SK-N-SH (cell line): Measurements from ENCODE around the gene RASGEF1C. TPM values are rescaled to one million over a fixed set of nuclear protein-coding genes. Genes with fewer than 3 reads are reported as not detected.

ENCODE experiments used
- CTCF ChIA-PET: fragments of 300-600, 350-600 bp; formaldehyde crosslinking; extraction: SDS; loops from one replicate; lab custom pipeline; 2021; lab: Yijun Ruan, JAX
- POLR2A ChIA-PET: fragments of 350-600 bp; sonication (Branson Sonifier 250); formaldehyde crosslinking; extraction: SDS; loops from one replicate; lab custom pipeline; 2020; ENCODE audit warnings: antibody characterized with exemption, inconsistent platforms; lab: Yijun Ruan, JAX
- DNase-seq: peaks from one replicate; pipeline ENCODE4 v3.0.0; 2012
- H2AFZ ChIP-seq: fragments of 200-600 bp; sonication (generic); 2 replicates; pipeline ENCODE4 v1.8.1; 2016; ENCODE audit warnings: antibody characterized with exemption, mild to moderate bottlenecking, low read depth
- H3F3A ChIP-seq: fragments of 200-600 bp; sonication (generic); replicated peaks from 2 replicates; pipeline ENCODE3; 2016; ENCODE audit warnings: antibody characterized with exemption, mild to moderate bottlenecking; ENCODE audit not compliant: insufficient read depth
- H3K27ac ChIP-seq, 2 experiments: fragments of 200-500 bp in 1 of 2; fragments of 200-600 bp in 1 of 2; sonication (Bioruptor generic) in 1 of 2; sonication (generic), shearing (Covaris generic) in 1 of 2; 2 replicates each; pipeline versions ENCODE4 v1.5.1 to v1.6.1; 2014 to 2016; ENCODE audit warnings: low read depth in 2 of 2, inconsistent platforms in 1 of 2, low read length in 1 of 2, mild to moderate bottlenecking in 1 of 2, mixed read lengths in 1 of 2
- H3K27me3 ChIP-seq: fragments of 200-600 bp; sonication (generic), shearing (Covaris generic); 2 replicates; pipeline ENCODE4 v1.6.1; 2016; ENCODE audit warnings: mixed run types; ENCODE audit not compliant: insufficient read depth
- H3K36me3 ChIP-seq, 2 experiments: fragments of 200-500 bp in 1 of 2; fragments of 200-600 bp in 1 of 2; sonication (Bioruptor generic) in 1 of 2; sonication (generic) in 1 of 2; replicated peaks in 1 of 2; 2 replicates each; pipeline versions ENCODE3 to v1.5.1; 2014 to 2016; ENCODE audit warnings: low read length in 1 of 2, mild to moderate bottlenecking in 1 of 2; ENCODE audit not compliant: insufficient read depth in 2 of 2, control insufficient read depth in 1 of 2
- H3K4me1 ChIP-seq, 2 experiments: fragments of 200-500 bp in 1 of 2; fragments of 200-600 bp in 1 of 2; sonication (Bioruptor generic) in 1 of 2; sonication (generic), shearing (Covaris generic) in 1 of 2; 2 replicates each; pipeline versions ENCODE4 v1.5.1 to v1.6.1; 2014 to 2016; ENCODE audit warnings: low read depth in 1 of 2, low read length in 1 of 2, mixed run types in 1 of 2; ENCODE audit not compliant: insufficient read depth in 2 of 2, control insufficient read depth in 1 of 2
- H3K4me2 ChIP-seq: fragments of 200-600 bp; sonication (generic), shearing (Covaris generic); 2 replicates; pipeline ENCODE4 v1.6.1; 2017; ENCODE audit warnings: mixed run types
- H3K4me3 ChIP-seq, 2 experiments: fragments of 200-500 bp in 1 of 2; fragments of 200-600 bp in 1 of 2; sonication (Bioruptor generic) in 1 of 2; sonication (generic), shearing (Covaris generic) in 1 of 2; 2 replicates each; pipeline versions ENCODE4 v1.5.1 to v1.8.1; 2014 to 2016; ENCODE audit warnings: low read depth in 2 of 2, inconsistent platforms in 1 of 2, low read length in 1 of 2, mild to moderate bottlenecking in 1 of 2, mixed read lengths in 1 of 2, moderate library complexity in 1 of 2
- H3K79me2 ChIP-seq: fragments of 200-600 bp; sonication (generic); 2 replicates; pipeline ENCODE4 v1.8.1; 2017; ENCODE audit warnings: mild to moderate bottlenecking; ENCODE audit not compliant: insufficient read depth
- H3K9ac ChIP-seq: fragments of 200-600 bp; sonication (generic); 2 replicates; pipeline ENCODE4 v1.6.1; 2017; ENCODE audit warnings: mixed run types
- H3K9me2 ChIP-seq: fragments of 200-600 bp; sonication (generic); 2 replicates; pipeline ENCODE4 v1.6.1; 2017; ENCODE audit warnings: mixed run types
- H3K9me3 ChIP-seq: fragments of 200-600 bp; sonication (generic); 2 replicates; pipeline ENCODE4 v1.6.1; 2017; ENCODE audit warnings: mixed run types, mild to moderate bottlenecking, moderate library complexity
- H4K20me1 ChIP-seq: fragments of 200-600 bp; sonication (generic); 2 replicates; pipeline ENCODE4 v1.6.1; 2017; ENCODE audit warnings: mild to moderate bottlenecking, mixed run types; ENCODE audit not compliant: insufficient read depth
- ELF1 ChIP-seq: IDR thresholded peaks from 2 replicates; pipeline ENCODE4 v1.4.0; 2012
- EP300 ChIP-seq, 2 experiments: IDR thresholded peaks; 2 replicates each; pipeline versions ENCODE4 v1.4.0 to v1.6.1; 2012; ENCODE audit warnings: borderline replicate concordance in 1 of 2, low read depth in 1 of 2, low read length in 1 of 2
- EZH2phosphoT487 ChIP-seq: fragments of 200-600 bp; sonication (generic); IDR thresholded peaks from 2 replicates; pipeline ENCODE4 v1.6.1; 2017; ENCODE audit warnings: low read depth, mixed run types, mild to moderate bottlenecking, antibody characterized with exemption, moderate library complexity, borderline replicate concordance
- FOSL2 ChIP-seq: IDR thresholded peaks from 2 replicates; pipeline ENCODE4 v1.4.0; 2012; ENCODE audit warnings: low read depth, mild to moderate bottlenecking, moderate library complexity, borderline replicate concordance
- FOXJ3 ChIP-seq: sonication (generic); formaldehyde crosslinking; IDR thresholded peaks from 2 replicates; pipeline ENCODE4 v1.5.1; 2020; ENCODE audit warnings: mild to moderate bottlenecking, missing genetic modification reagents
- NRF1 ChIP-seq: IDR thresholded peaks from 2 replicates; pipeline ENCODE4 v1.6.1; 2012; ENCODE audit warnings: low read depth, mild to moderate bottlenecking, low read length
- RFX5 ChIP-seq: IDR thresholded peaks from 2 replicates; pipeline ENCODE4 v1.6.1; 2012; ENCODE audit warnings: mild to moderate bottlenecking, improper control_type of control experiment, low read length
- RXRA ChIP-seq: IDR thresholded peaks from 2 replicates; pipeline ENCODE4 v1.4.0; 2012; ENCODE audit warnings: low read depth, mild to moderate bottlenecking, borderline replicate concordance
- SIN3A ChIP-seq: IDR thresholded peaks from 2 replicates; pipeline ENCODE4 v1.6.1; 2012; ENCODE audit warnings: low read depth, mild to moderate bottlenecking, low read length, moderate library complexity, borderline replicate concordance
- TAF1 ChIP-seq: IDR thresholded peaks from 2 replicates; pipeline ENCODE4 v1.6.1; 2012; ENCODE audit warnings: low read depth, mild to moderate bottlenecking, low read length, moderate library complexity, borderline replicate concordance
- TCF12 ChIP-seq: IDR thresholded peaks from 2 replicates; pipeline ENCODE4 v1.4.0; 2012
- WGBS: methylation state at CpG from one replicate; pipeline ENCODE4 v1.1.6; 2017; ENCODE audit warnings: low lambda C conversion rate; 5-methylcytosine and 5-hydroxymethylcytosine counted together
- polyA plus RNA-seq, 3 experiments: library from polyadenylated mRNA; depleted of rRNA; stranded (reverse); fragments of >200 nt; gene quantifications; 2 replicates each; pipeline ENCODE4 v1.2.3, GENCODE V29; 2012
- TF ChIP-seq, protein P1 (sequence below): IDR thresholded peaks from 2 replicates; pipeline ENCODE4 v1.4.0; 2012; ENCODE audit warnings: low read depth, borderline replicate concordance
- TF ChIP-seq, protein P2 (sequence below): fragments of 150-350 bp; IDR thresholded peaks from 2 replicates; pipeline ENCODE4 v1.6.1; 2016; ENCODE audit warnings: mild to moderate bottlenecking, low read depth, low read length

The RASGEF1C gene
- polyA plus RNA-seq, 1 of the 3 experiments (the other 2 are of a cell fraction), result not detected

DNA sequence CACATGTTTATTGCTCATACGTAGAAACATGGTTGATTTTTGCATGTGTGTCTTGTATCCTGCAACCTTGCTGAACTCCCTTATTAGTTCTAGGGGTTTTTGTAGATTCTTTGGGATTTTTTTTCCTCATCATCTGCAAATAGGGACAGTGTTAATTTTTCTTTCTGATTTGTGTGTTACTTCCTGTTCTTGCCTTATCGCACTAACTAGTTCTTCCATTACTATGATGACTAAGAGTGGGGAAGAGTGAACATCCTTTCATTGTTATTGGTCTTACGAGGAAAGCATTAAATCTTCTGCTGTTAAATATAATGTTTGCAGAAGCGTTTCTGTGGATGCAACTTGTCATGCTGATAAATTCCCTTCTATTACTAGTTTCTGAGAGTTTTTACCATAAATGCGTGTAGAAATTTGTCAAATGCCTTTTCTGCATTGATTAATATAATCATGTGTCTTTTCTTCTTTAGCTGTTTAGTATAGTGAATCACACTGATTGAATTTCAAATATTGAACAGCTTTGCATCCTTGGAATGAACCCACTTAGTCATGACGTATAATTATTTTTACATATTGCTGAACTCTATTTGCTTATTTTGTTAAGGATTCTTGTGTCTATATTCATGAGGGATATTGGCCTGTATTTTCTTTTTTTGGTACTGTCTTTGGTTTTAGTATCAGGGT lies 105.4 kb downstream of the RASGEF1C start:
- Histone ChIP-seq H2AFZ (no peak overlapping the region), H3K4me1 (no peaks in the 10 kb centered on the region), H3K36me3 (no peaks in the 10 kb centered on the region), H3K27me3 (no peaks in the 10 kb centered on the region), H3F3A (no peaks in the 10 kb centered on the region), H3K27ac (no peak overlapping the region), H3K79me2 (no peaks in the 10 kb centered on the region), H3K9me3 (peaks cover 10% of the 10 kb centered on the region; the same call in 1 of the 2 replicates), H3K9me2 (no peaks in the 10 kb centered on the region), H3K4me2 (no peak overlapping the region), H3K4me3 (no peak overlapping the region), H3K9ac (no peak overlapping the region), H4K20me1 (no peaks in the 10 kb centered on the region)
- DNase-seq, result no peak
- ChIA-PET CTCF (no interaction called here), POLR2A (no interaction called here)
- TF ChIP-seq, protein P1, sequence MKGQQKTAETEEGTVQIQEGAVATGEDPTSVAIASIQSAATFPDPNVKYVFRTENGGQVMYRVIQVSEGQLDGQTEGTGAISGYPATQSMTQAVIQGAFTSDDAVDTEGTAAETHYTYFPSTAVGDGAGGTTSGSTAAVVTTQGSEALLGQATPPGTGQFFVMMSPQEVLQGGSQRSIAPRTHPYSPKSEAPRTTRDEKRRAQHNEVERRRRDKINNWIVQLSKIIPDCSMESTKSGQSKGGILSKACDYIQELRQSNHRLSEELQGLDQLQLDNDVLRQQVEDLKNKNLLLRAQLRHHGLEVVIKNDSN, result no peak
- 64% methylated on average over 6 of the region's 6 CpGs for WGBS

DNA sequence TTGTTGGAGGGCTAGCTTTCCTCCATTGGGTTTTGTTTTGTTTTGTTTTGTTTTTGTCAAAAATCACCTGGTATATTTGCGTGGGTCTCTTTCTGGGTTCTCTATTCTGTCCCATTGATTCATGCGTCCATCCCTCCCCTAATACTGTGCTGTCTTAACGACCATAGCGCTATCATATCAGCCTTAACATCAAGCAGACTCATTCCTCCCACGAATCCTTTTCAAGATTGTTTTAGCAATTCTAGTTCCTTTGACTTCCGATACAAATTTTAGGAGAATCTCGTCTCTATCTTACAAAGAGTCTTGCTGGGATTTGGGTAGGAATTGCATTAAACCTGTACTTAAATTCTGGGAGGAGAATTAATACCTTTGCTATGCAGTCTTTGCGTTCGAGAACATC lies 106.4 kb downstream of the RASGEF1C start:
- DNase-seq, result no peak
- no peaks in the 10 kb centered on the region for H3K9me2 ChIP-seq
- H2AFZ ChIP-seq, result no peak overlapping the region
- no peaks in the 10 kb centered on the region for H3K36me3 ChIP-seq
- no peak overlapping the region for H3K4me3 ChIP-seq
- no peak overlapping the region for H3K27ac ChIP-seq
- H4K20me1 ChIP-seq, result no peaks in the 10 kb centered on the region
- peaks cover 10% of the 10 kb centered on the region; the same call in 1 of the 2 replicates for H3K9me3 ChIP-seq
- no peaks in the 10 kb centered on the region for H3K27me3 ChIP-seq
- 24% methylated on average over 9 of the region's 9 CpGs for WGBS
- no peak overlapping the region for H3K9ac ChIP-seq
- H3K79me2 ChIP-seq, result no peaks in the 10 kb centered on the region
- no peak overlapping the region for H3K4me2 ChIP-seq
- ChIA-PET POLR2A (no interaction called here), CTCF (interaction anchor here (2.3 kb wide), 1 partner anchor 11 kb away, joined by 6 read pairs; no protein-coding TSS in a partner anchor)
- H3K4me1 ChIP-seq, result no peaks in the 10 kb centered on the region
- H3F3A ChIP-seq, result no peaks in the 10 kb centered on the region
- TF ChIP-seq TCF12, result no peak
- no peak for TF ChIP-seq ELF1
- TF ChIP-seq RXRA, result no peak

DNA sequence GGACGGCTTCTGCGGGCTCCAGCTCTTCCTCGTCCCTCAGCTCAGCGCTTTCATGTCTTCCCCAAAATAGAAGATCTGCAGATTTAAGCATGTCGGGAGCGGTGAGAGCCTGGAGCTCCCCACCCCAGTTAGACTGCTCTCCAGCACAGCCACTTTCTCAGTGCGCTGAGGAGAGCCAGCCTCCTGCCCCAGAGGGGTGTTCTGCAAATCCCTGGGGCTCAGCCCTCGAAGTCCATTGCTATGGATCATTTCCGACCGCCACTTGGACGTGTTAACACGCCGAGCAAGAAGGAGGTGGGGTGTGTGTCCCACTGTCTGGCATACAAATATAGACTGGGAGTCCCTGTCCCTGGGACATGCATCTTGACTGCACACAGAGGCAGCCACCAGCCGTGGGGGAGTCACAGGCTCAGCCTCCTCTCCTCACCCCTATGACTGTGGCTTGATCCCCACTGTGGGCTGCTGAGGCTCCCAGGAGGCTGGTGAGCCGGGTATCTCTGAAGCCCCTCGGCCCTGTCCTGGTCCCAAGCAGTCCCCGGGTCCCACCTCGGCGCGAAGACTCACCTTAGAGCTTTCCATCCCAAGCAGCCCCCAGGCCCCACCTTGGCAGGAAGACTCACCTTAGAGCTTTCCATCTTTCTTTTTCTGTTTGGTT lies 107.4 kb downstream of the RASGEF1C start:
- Histone ChIP-seq H2AFZ (no peak overlapping the region), H4K20me1 (no peaks in the 10 kb centered on the region), H3K36me3 (no peaks in the 10 kb centered on the region), H3K4me3 (no peak overlapping the region), H3K4me2 (no peak overlapping the region)
- POLR2A ChIA-PET, result no interaction called here
- CTCF ChIA-PET, result interaction anchor here (1.5 to 2.3 kb wide), 2 partner anchors 10 to 24 kb away, joined by 3 to 6 read pairs; no protein-coding TSS in a partner anchor
- TF ChIP-seq RFX5, result no peak
- TF ChIP-seq SIN3A, result no peak
- TF ChIP-seq TAF1, result no peak
- no peak for TF ChIP-seq FOSL2
- TF ChIP-seq, protein P2, sequence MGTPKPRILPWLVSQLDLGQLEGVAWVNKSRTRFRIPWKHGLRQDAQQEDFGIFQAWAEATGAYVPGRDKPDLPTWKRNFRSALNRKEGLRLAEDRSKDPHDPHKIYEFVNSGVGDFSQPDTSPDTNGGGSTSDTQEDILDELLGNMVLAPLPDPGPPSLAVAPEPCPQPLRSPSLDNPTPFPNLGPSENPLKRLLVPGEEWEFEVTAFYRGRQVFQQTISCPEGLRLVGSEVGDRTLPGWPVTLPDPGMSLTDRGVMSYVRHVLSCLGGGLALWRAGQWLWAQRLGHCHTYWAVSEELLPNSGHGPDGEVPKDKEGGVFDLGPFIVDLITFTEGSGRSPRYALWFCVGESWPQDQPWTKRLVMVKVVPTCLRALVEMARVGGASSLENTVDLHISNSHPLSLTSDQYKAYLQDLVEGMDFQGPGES, result no peak
- TF ChIP-seq EZH2phosphoT487, result no peak
- no peak for TF ChIP-seq TCF12
- TF ChIP-seq EP300 (IDR thresholded peaks at IDR 0.05; ENCODE audit: borderline replicate concordance in 1 of 2, low read depth in 1 of 2, low read length in 1 of 2), result no peak
- no peak for TF ChIP-seq NRF1
- TF ChIP-seq, protein P1, result no peak
- TF ChIP-seq FOXJ3 (CRISPR knock-in tag), result no peak
- TF ChIP-seq ELF1, result no peak
- TF ChIP-seq, all 33 proteins: peak for 0
- 75% methylated on average over 15 of the region's 20 CpGs for WGBS
- H3F3A ChIP-seq, result no peaks in the 10 kb centered on the region
- H3K9me3 ChIP-seq, result peaks cover 2% of the 10 kb centered on the region; the same call in 1 of the 2 replicates
- H3K9ac ChIP-seq, result no peak overlapping the region
- no peaks in the 10 kb centered on the region for H3K9me2 ChIP-seq
- no peaks in the 10 kb centered on the region for H3K4me1 ChIP-seq
- no peaks in the 10 kb centered on the region for H3K27me3 ChIP-seq
- no peaks in the 10 kb centered on the region for H3K79me2 ChIP-seq
- no peak for DNase-seq
- H3K27ac ChIP-seq, result no peak overlapping the region
